Middle frontal gyrus (tissue), 1 donor: Measurements from ENCODE around the gene NUDT1.

ENCODE experiments used
- DNase-seq: peaks from one replicate; pipeline ENCODE4 v3.0.0-alpha.2; 2015; ENCODE audit warnings: low spot score; ENCODE audit errors: extremely low spot score

Gene NUDT1

DNA sequence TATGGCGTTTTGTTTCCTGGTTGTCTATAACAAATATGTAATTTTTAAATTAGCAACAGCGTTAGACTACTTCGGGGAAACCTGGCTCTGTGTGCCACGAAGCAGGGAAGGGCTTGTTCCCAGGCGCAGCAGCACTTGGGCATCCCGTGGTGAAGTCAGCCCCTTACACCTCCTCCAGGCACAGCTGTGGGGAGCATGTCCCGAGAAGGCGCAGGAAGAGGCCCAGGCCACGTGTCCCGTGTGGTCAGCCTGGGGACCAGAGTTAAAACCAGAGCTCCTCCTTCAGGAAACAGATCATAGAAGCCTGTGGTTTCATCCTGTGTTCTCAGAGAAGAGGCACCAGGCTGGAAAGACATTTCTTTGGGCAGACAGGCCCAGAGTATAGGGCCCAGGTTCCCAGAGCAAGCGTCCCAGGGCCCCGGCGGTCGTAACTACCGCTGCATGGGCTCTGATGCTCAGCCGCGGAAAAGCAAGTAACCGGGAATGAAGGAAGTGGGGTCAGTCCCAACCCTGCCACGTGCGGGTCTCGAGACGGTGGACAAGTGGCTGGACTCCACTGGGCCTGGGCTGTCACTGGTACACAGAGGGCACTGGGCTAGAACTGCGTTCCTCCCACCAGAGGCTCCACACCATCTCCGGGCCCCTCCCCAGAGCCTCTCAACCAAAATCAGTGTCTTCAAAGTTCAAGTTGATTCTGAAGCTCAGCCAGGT, 7.1 kb downstream of the NUDT1 start:
- no peak for DNase-seq

DNA sequence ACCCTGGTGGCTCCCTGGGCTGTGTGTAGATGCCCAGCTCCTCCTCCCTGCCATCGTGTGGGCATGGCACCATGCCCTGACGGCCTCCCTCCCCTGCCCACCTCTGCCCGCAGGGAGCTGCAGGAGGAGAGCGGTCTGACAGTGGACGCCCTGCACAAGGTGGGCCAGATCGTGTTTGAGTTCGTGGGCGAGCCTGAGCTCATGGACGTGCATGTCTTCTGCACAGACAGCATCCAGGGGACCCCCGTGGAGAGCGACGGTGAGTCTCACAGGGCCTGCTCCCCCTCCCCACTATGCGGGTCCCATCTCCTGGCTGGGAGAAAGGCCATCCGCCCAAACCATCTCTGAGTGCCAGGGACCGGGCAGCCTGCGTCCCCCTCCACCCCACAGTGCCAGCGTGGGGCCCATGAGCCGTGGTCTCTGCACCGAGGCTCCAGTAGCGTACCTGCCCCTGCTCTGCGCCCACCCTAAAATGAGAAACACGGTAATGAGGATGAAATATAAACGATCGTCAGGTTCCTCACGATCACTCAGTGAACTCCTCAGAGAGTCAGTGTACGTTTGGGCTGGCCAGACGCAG, 7.8 kb downstream of the NUDT1 start:
- no peak for DNase-seq

DNA sequence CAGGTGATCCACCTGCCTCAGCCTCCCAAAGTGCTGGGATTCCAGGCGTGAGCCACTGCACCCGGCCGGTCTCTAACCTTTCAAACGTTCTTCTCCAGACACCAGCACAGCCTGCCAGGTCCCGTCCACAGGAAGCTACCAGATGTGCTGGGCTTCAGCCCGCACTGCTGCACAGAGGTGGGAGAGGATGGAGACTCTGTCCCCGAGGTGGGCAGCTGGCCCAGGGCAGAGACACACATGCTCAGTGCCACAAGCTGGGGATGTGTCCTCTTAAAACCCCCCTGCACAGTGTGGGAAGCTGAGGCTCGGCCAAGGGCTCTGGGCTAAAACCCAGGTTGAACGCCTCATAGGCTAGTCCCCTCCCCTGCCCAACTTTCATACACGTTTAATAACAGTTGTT, 9.4 kb downstream of the NUDT1 start:
- DNase-seq, result no peak

DNA sequence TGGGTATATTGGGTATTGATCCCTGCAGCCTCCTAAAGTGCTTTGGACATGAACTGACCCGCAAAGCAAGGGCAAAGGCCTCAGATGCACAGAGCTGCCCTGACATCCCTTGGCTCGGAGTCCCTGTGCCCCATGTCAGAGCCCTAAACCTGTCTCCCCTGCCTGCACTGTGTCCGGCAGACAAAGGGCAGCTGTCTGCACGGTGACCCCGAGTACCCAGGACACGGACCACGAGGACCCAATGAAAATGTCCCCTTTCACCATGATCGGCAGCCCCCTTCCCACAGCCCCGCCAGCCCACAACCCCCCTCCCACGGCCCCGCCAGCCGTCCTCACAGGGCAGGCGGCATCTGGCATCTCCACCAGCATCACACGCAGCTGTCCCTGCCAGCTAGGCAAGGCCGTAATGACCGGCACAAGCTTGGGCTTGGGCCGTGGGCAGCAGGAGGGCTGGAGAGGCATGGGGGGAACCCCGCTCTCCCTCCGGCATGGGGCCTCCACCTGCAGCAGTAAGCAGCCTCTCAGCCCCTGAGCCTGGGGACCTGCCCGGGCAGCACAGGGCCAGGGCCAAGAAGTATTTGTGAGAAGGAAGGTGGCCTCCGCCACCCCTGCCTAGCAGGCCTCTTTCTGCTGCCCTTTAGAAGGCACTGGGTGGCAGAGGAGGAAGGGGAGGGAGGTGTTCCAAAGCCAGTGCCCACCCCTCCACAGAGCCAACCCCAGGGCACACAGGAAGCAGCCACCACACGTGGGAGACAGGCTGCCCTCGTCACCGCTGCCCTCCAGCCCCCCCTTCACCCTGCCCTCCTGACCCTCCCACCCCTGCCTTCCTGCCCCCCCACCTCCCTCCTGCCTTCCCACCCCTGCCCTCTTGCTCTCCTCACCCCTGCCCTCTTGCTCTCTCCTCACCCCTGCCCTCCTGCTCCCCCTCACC, 10.1 kb downstream of the NUDT1 start:
- DNase-seq, result no peak

DNA sequence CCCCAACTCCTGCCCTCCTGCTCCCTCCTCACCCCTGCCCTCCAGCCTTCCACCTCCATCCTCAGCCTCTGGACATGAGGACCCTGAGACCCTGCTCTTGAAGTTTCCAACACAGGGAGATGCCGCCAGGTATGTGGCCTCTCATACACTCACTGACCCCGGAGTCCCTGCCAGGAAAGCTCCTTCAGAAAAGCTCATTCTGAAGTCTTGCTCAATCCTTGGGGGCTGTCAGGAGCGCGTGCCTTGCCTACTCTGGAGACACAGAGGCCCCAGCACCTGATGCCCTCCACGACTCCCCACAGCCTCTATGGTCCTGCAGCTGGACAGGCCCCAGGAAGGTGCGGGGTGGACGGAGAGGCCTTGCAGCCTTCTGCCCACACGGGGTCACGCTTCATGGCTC, 11.0 kb downstream of the NUDT1 start:
- DNase-seq, result no peak

DNA sequence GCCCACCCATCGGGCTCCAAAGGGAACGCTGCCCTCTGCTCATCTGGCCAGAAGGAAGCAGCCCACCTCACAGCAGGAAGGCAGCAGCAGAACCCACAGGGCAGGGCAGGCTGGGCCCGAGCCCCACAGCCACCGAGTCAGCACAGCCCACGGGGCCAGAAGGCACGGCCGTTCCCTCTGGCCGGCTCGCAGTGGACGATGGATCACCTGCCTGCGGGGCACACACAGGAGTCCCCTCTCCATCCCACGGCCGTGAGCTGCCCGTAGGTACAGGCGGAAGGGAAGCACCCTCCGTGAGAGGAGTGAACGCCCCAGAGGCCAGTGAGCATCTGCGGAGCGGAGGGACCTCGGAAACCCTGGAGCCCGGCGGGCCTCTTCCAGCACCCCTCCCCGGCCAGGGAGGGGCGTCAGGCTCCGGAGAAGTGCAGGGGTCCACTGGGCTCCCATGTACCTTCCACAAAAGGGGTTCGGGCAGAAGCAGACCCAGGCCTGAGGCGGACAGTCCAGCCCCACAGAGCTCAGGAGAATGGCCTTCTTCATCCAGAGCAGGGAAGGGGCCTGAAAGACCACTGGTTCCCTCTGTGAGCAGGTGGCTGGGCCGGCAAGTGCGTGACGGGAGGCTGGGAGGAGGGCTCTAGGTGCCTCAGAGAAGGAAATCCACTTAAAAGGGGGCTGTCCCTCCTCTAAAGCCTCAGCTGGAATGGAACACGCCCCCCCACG, 11.7 kb downstream of the NUDT1 start:
- DNase-seq, result no peak

DNA sequence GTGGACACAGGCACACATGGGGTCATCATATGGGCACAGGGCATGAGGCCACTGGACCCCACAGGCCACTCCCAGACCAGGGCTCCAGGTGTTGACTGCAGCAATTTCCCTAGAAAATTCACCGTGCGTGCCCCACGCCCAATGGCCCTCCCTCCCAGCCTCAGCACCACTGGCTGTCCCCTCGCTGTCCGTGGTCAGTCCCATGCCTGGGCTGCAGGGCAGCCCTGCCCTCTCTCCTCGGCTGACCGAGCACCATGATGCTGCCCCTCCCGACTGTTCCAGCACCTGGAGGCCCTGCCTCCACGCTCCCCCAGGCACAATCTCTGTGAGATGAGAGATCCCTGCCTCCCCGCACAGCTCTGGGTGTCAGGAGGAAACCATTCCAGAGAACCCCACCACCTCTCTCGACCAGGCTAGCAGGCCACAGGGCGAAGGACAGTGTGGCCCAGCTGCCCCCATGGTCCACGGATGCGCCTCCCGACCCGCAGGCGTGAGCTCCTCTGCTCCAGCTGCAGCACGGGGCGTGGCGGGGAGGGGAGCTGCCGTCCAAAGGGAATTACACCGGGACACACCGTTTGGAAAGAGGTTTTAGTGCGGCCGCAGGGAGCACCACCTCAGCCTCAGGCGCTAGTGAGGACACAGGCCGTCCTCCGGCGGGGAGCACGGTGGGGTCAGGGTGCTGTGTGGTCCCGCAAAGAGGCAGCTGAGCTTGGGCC, 12.6 kb downstream of the NUDT1 start:
- no peak for DNase-seq

DNA sequence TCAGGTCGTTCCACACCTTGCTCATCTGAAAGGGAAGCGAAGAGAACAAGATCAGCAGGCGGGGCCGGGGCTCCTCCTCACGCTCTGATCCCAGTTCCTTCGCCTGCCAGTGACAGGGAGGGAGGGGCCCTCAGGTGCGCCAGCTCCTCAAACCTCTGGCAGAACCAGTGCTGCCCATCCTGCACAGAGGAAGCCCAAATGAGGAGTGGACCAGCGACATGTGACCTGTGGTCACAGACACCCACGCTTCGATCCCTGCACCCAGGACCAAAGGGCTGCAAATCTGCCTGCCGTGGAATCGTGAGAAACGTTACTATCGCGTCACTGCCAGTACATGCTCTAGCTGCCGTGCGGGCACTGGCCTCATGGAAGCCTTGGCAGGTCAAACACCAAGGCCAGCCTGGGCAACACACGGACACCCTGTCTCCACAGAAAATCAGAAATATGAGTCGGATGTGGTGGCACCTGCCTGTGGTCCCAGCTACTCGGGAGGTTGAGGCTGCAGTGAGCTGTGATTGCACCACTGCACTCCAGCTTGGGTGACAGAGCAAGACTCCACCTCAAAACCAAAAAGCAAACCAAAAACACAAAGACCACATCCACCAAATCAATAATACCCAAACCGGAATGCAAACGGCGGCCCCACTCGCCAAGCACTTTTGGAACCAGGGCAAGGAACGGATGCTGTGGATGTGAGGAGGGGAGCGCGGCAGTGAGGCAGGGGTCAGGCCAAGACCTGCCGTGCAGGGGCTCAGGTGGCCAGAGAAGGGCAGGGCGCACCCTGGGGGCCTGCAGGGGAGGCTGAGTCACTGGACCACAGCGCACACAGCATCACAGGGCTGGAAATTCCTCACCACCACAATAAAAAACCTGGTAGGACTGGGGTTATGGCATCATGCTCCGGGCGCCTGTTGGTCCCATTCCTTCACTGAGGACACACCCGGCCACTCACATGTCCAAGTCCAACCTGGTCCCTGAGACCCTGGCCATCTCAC, 13.4 kb downstream of the NUDT1 start:
- DNase-seq, result no peak

DNA sequence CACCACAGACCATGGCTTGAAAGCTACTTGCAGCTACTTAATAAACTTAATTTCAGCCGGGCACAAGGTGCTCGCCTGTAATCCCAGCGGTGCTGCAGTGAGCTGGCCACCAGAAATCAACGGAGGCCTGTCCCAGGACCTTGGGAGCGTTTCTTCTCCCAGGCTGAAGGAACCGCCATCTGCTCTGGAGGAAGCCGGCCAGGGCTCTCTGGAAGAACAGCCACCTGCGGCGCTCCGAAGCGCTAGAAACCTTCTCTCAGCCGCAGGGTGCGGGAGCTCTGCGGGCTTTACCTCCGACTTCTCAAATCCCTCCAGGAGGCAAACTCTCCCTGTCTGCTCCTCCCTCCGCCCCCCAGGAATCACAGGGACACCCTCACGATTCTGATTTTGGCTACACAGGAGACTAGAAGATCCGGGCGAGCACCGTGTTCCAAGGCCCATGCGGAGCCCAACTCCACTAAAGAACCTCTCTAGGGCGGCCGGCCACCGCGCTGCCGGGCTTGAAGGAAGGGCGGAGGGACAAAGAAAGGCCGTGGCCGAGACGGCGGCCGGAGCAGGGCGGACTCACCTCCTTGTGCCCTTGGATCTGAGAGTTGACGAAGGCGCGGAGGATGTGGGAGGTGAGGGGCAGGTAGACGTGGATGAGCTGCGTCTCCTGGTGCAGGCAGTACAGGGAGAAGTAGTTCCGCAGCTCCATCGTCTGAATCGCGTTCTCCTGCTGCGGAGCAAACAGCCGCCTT, 14.4 kb downstream of the NUDT1 start:
- no peak for DNase-seq

DNA sequence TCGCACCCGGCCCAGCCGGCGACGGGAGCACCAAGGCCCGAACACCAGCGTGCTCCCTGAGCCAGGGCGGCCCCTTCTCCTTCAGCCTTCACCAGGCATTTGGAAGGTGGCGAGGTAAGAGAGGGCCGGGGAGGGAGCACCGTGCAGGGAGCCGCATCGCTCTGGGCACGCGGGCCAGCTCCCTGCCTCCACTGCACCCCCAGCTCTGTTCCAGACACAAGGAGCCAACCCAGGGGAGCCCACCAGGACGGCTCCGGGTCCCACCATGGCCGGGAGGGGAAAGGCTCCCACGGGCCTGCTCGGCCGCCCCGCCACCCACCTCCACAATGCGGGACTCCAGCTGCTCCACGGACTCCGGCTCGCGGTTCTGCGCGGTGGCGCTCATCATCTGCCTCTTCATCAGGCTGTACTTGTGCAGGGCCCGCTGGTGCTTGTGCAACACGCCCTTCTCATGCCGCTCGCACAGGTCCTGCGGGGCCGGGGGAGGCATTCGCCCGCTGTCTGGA, 15.1 kb downstream of the NUDT1 start:
- DNase-seq, result no peak

DNA sequence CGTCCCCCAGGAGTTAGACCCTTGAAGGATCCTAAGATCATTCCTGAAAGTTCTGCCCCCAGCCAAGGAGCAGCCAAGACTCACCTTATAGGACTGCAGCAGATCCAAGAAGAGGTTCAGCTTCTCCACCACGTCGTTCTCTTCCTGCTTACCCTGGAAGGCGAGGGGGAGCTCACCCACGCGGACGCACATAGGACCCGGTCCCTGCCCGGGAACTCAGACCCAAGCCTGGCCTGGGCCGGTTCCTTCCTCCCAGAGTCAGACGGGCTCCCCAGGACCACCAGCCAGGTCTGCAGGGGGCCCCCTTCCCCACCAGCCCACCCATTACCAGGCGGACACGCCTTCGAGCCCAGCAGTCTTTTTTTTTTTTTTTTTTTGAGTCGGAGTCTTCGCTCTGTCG, 15.6 kb downstream of the NUDT1 start:
- no peak for DNase-seq

DNA sequence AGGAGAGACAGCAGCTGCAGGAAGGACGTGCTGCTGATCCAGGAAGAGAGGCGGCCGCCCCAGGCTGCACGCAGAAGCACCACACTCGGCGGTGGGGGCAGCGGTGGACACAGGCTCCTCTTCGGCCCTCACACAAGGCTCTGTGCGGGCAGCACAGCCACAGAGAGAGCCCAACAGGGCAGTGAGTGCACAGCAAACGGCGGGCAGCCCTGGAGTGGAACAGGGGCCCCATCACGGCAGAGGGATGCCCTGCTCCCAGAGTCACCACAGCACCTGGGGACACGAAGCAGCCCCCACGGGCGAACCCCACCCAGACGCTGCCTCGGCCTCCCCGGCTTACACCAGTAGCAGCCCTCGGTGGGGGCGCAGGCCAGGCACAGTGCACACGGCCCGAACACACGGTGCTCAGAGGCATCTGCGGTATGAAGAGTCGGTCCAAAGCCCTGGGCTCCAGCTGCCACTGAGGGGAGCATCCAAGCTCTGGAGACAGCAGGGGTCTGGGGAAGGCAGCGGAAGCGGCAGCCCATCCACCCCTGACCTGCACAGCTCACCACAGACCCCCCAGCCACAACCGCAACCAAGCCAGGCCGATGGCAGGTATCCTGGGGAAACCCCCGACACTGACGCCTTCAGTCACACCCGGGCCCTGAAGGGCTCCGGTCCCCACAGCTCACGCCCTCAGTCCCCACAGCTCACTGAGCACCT, 16.8 kb downstream of the NUDT1 start:
- DNase-seq, result no peak

DNA sequence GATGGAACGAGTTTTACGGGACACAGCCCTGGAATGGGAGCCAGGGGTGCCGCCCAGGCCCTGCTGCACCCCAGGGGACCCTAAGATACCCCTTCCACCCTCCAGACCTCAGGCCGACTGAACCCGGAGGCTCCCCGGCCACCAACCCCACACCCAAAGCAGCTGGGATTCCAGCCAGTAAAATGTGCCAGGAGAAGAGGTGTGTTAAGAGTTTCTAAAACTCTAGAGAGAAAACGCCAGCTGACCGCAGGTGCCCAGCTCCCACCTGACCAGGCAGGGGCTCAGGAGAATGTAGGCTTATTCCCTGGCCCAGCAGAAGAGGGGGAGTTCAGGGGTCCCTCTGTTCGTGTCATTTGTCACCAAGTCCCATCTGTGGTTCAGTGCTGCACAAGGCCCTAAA, 17.5 kb downstream of the NUDT1 start:
- DNase-seq, result no peak

DNA sequence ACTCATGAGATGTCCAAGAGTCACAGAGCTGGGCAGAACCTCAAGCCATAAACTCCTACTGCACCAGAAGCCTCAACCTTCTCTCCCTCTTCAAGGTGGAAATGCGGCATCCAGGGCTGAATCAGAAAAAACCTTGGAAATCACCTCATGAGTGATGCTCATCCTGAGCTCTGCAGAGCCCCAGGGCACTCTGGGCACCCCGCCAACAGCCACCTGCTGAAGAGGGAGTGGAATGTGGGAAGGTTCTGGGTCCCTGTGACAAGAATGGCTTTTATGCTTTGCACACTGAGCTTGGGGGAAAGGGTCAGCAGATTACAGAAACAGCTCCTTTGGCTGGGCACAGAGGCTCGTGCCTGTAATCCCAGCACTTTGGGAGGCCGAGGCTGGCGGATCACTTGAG, 18.8 kb downstream of the NUDT1 start:
- no peak for DNase-seq

DNA sequence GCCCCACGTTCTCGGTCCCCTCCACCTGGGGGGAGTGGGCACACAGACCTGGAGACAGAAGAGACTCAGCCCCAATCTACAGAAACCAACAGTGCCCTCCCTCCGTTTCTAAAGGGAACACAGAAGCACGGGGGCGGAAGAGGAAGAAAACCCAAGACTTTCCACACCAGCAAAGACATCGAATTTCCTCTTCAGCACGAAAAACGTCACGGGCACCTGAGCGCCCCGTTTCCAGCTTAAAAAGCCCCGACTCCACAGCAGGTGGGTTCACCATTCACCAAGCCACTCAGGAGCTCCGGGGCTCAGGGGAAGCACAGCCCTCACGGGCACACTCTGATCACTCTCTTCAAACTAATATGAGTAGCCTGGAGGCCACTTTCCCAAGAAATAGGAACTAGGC, 19.6 kb downstream of the NUDT1 start:
- DNase-seq, result no peak

DNA sequence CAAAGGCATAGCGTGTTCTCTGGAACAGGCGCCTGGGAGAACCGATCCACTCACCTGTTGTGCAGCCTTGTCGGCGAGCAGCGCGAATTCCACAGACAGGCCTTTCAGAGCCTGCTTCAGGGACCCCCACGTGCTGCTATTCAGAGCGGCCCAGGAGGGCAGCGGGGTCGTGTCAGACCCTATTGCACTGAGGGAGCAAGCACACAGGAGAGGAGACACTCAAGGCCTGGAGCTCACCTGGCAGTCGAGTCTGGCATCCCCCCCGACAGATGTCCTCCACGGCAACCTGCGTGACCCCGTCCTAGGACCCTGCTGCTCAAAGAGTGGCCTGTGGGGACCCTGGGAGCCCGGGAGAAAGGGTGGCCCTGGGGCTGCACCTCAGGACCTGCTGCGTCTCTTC, 21.1 kb downstream of the NUDT1 start:
- no peak for DNase-seq

DNA sequence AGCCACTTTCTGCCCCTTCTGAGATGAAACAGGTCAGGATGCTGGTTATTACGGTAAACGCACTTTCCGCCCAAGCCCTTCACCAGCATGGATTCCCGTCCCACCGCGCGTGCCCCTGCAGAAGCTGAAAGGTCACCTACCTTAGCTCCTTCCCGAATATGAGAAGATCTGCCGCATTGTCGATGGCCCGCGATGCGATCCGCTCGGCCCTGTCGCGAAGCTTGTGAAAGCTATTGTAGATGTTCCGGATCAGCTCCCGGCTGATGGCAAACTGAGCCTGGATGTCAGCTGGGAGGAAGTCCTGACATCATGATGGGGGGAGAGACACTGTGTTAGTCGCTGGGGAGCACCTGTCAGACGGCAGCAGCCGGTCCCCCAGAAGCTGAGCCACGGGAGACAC, 22.1 kb downstream of the NUDT1 start:
- no peak for DNase-seq

DNA sequence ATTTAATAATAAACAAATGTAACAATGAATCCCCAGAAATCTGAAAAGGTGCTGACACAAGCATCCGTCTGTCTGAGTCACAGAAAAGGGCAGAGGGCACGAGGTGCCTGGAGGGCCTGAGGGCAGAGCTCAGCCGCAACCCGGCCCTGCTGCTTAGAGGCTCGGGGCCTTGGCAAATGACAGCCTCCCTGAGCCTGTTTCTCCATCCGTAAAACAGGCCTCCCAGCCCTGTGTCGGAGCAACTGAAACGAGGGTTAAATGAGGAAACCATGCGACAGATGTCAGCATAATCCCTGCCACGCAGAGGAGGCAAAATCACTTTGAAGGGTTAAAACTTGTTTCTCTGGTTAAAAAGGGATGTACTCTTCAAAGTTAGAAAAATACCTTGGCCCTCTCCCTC, 24.9 kb downstream of the NUDT1 start:
- DNase-seq, result no peak
